PC-9 (cell line): ENCODE results near the gene STX1A. TPM values are rescaled to one million over a fixed set of nuclear protein-coding genes. Genes with fewer than 3 reads are reported as not detected.
"Not testable (repeated sequence)": the region's sequence is repeated elsewhere in the genome, so short reads cannot be mapped to it uniquely, and the experiment has no call there.

ENCODE experiments used
- BruUV-seq: library from RNA; stranded (reverse); fragments of 400-500 nt; replicated peaks from 2 replicates; lab custom pipeline; 2021; lab: Mats Ljungman, UMichigan
- CTCF ChIA-PET: fragments of 300-600 bp; sonication (Branson Sonifier 250); formaldehyde crosslinking; loops from one replicate; lab custom pipeline; 2022; ENCODE audit warnings: antibody characterized with exemption; lab: Charles Lee
- POLR2A ChIA-PET: fragments of 300-600 bp; sonication (Branson Sonifier 250); formaldehyde crosslinking; loops from one replicate; lab custom pipeline; 2022; ENCODE audit warnings: antibody characterized with exemption; ENCODE audit not compliant: unreplicated experiment; lab: Charles Lee
- DNase-seq, 2 experiments: peaks; one replicate each; pipeline versions ENCODE4 v3.0.0 to v3.0.0-alpha.2; 2015 to 2022; ENCODE audit warnings: mixed read lengths in 1 of 2
- H2AFZ ChIP-seq: fragments of 200-600 bp; sonication (generic); 2 replicates; pipeline ENCODE4 v1.8.1; 2017; ENCODE audit warnings: antibody characterized with exemption
- H3F3A ChIP-seq: fragments of 200-600 bp; sonication (generic); 2 replicates; pipeline ENCODE4 v1.8.1; 2017; ENCODE audit warnings: antibody characterized with exemption, mild to moderate bottlenecking, low read depth; ENCODE audit not compliant: insufficient read depth
- H3K27ac ChIP-seq: fragments of 200-600 bp; sonication (generic); 2 replicates; pipeline ENCODE4 v1.6.1; 2016; ENCODE audit warnings: mixed run types
- H3K27me3 ChIP-seq: fragments of 200-600 bp; sonication (generic); 2 replicates; pipeline ENCODE4 v1.6.1; 2016; ENCODE audit warnings: low read depth, mixed run types; ENCODE audit not compliant: insufficient read depth
- H3K36me3 ChIP-seq: fragments of 200-600 bp; sonication (generic); 2 replicates; pipeline ENCODE4 v1.6.1; 2016; ENCODE audit warnings: low read depth, mixed run types
- H3K4me1 ChIP-seq: fragments of 200-600 bp; sonication (generic); replicated peaks from 2 replicates; pipeline ENCODE4 v1.6.1; 2016; ENCODE audit warnings: mixed run types; ENCODE audit not compliant: insufficient read depth
- H3K4me2 ChIP-seq: fragments of 200-600 bp; sonication (generic); 2 replicates; pipeline ENCODE4 v1.6.1; 2017; ENCODE audit warnings: mixed run types
- H3K4me3 ChIP-seq: fragments of 200-600 bp; sonication (generic); 2 replicates; pipeline ENCODE4 v1.6.1; 2016; ENCODE audit warnings: mixed run types
- H3K79me2 ChIP-seq: fragments of 200-600 bp; sonication (generic); 2 replicates; pipeline ENCODE4 v1.6.1; 2017; ENCODE audit warnings: low read depth, mixed run types
- H3K9me2 ChIP-seq: fragments of 200-600 bp; sonication (generic); 2 replicates; pipeline ENCODE4 v1.8.1; 2017; ENCODE audit warnings: mild to moderate bottlenecking; ENCODE audit not compliant: insufficient read depth
- H3K9me3 ChIP-seq: fragments of 200-600 bp; sonication (generic); 2 replicates; pipeline ENCODE4 v1.8.1; 2016; ENCODE audit warnings: low read depth; ENCODE audit not compliant: insufficient read depth
- H4K20me1 ChIP-seq: fragments of 200-600 bp; sonication (generic); 2 replicates; pipeline ENCODE4 v1.8.1; 2017; ENCODE audit not compliant: insufficient read depth
- EZH2 ChIP-seq: fragments of 200-600 bp; sonication (generic); IDR thresholded peaks from 2 replicates; pipeline ENCODE4 v1.8.0; 2017; ENCODE audit warnings: antibody characterized with exemption, low read depth
- intact Hi-C: fragments of 100-400 bp; cut with micrococcal nuclease; formaldehyde crosslinking; loops from one replicate; pipeline ENCODE4 v1.10.0; 2022; ENCODE audit not compliant: unreplicated experiment
- total RNA-seq: library from RNA; stranded (reverse); gene quantifications from 2 replicates; pipeline ENCODE4 v1.2.3, GENCODE V29; 2021
- TF ChIP-seq, protein P1 (sequence below): fragments of 200-600 bp; sonication (generic); conservative IDR thresholded peaks from 2 replicates; pipeline ENCODE4 v1.6.1; 2017; ENCODE audit warnings: mixed run types, antibody characterized with exemption, mild to moderate bottlenecking, moderate library complexity

The STX1A gene
- total RNA-seq, 1 experiment from 2014 or later = 39.1 TPM

DNA sequence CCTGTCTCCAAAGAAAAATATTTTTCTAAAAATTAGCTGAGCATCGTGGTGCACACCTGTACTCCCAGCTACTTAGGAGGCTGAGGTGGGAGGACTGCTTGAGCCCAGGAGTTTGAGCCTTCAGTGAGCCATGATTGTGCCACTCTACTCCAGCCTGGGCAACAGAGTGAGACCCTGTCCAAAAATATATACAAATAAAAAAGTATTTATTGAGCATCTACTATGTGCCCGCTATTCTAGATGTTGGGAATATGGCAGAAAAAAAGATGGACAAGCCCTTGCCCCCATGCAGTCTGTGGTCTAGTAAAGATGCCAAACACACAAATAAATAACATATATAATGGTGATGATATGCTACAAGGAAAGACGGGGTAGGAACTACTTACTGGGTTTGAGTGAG, 4.3 kb upstream of the STX1A start:
- H3K79me2 ChIP-seq = peaks cover 6% of the 10 kb centered on the region
- ChIA-PET POLR2A (no interaction called here), CTCF (no interaction called here)
- H3K9me3 ChIP-seq = no peaks in the 10 kb centered on the region
- no peaks in the 10 kb centered on the region for H3K36me3 ChIP-seq
- BruUV-seq = no TSS peak
- no peak overlapping the region for H3K4me2 ChIP-seq
- no peak overlapping the region for H3K27ac ChIP-seq
- H4K20me1 ChIP-seq = no peaks in the 10 kb centered on the region
- no peak overlapping the region for H2AFZ ChIP-seq
- no peaks in the 10 kb centered on the region for H3K9me2 ChIP-seq
- intact Hi-C loops = no loop called here
- H3F3A ChIP-seq = peaks cover 31% of the 10 kb centered on the region; the same call in 1 of the 2 replicates
- no peaks in the 10 kb centered on the region for H3K27me3 ChIP-seq
- TF ChIP-seq EZH2 = no peak
- TF ChIP-seq, protein P1, sequence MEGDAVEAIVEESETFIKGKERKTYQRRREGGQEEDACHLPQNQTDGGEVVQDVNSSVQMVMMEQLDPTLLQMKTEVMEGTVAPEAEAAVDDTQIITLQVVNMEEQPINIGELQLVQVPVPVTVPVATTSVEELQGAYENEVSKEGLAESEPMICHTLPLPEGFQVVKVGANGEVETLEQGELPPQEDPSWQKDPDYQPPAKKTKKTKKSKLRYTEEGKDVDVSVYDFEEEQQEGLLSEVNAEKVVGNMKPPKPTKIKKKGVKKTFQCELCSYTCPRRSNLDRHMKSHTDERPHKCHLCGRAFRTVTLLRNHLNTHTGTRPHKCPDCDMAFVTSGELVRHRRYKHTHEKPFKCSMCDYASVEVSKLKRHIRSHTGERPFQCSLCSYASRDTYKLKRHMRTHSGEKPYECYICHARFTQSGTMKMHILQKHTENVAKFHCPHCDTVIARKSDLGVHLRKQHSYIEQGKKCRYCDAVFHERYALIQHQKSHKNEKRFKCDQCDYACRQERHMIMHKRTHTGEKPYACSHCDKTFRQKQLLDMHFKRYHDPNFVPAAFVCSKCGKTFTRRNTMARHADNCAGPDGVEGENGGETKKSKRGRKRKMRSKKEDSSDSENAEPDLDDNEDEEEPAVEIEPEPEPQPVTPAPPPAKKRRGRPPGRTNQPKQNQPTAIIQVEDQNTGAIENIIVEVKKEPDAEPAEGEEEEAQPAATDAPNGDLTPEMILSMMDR = no peak
- no peak overlapping the region for H3K4me3 ChIP-seq
- H3K4me1 ChIP-seq = peaks cover 15% of the 10 kb centered on the region
- DNase-seq = no peak

DNA sequence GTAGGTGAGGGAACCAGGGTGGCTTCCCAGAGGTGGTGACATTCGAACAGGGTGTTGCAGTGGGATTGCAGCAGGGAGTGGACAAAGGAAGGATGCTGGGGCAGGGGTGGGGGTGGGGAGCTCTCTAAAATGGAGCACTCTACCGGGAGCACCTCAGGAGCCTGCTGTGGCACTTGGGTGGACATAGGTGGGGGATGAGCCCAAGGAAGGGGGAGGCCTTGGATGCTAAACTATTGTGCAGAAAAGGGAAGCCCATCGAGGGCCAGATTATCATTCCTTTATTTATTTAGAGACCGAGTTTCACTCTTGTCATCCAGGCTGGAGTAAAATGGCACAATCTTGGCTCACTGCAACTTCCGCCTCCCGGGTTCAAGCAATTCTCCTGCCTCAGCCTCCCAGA, 3.3 kb upstream of the STX1A start:
- Histone ChIP-seq H3K9me3 (no peaks in the 10 kb centered on the region), H4K20me1 (no peaks in the 10 kb centered on the region), H2AFZ (no peak overlapping the region), H3K4me2 (no peak overlapping the region), H3F3A (peaks cover 36% of the 10 kb centered on the region; the same call in 1 of the 2 replicates), H3K79me2 (peaks cover 16% of the 10 kb centered on the region), H3K27me3 (no peaks in the 10 kb centered on the region), H3K4me3 (no peak overlapping the region), H3K9me2 (no peaks in the 10 kb centered on the region), H3K36me3 (no peaks in the 10 kb centered on the region), H3K27ac (no peak overlapping the region), H3K4me1 (peaks cover 20% of the 10 kb centered on the region)
- no TSS peak for BruUV-seq
- ChIA-PET POLR2A (no interaction called here), CTCF (no interaction called here)
- TF ChIP-seq, protein P1 = no peak
- TF ChIP-seq EZH2 = no peak
- intact Hi-C loops = no loop called here
- no peak for DNase-seq

DNA sequence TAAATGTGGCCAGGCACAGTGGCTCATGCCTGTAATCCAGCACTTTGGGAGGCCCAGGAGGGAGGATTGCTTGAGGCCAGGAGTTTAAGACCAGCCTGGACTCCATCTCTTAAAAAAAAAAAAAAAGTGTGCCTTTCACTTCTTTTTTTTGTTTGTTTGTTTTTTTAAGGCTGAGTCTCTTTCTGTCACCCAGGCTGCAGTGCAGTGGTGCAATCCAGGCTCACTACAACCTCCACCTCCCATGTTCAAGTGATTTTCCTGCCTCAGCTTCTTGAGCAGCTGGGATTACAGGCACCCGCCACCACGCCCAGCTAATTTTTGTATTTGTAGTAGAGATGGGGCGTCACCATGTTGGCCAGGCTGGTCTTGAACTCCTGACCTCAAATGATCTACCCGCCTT, 2.7 kb upstream of the STX1A start:
- H2AFZ ChIP-seq, H3K4me3 ChIP-seq, intact Hi-C loops, H3K27ac ChIP-seq, H3K9me3 ChIP-seq, DNase-seq, H3K27me3 ChIP-seq, H3K9me2 ChIP-seq, H3K4me2 ChIP-seq, BruUV-seq, H3K36me3 ChIP-seq, H4K20me1 ChIP-seq: not testable (repeated sequence)
- ChIA-PET POLR2A (interaction anchor here (0.6 kb wide), 1 partner anchor 16 kb away, joined by 4 read pairs; the partner anchor contains the start of gene ABHD11), CTCF (interaction anchor here (0.5 to 1.2 kb wide), 2 partner anchors 24 to 115 kb away, joined by 4 to 13 read pairs; no protein-coding TSS in a partner anchor)
- Histone ChIP-seq H3F3A (peaks cover 36% of the 10 kb centered on the region; the same call in 1 of the 2 replicates), H3K79me2 (peaks cover 22% of the 10 kb centered on the region), H3K4me1 (peaks cover 26% of the 10 kb centered on the region)
